Mammary epithelial cell (primary cell): ENCODE measurements around the gene RBCK1.

Source experiments
- CTCF ChIP-seq, 2 donors: IDR thresholded peaks in 1 of 2; conservative IDR thresholded peaks in 1 of 2; 2 replicates each; pipeline ENCODE4 v1.5.1; 2011 to 2012; ENCODE audit warnings: inconsistent platforms in 2 of 2, low read length in 2 of 2, mild to moderate bottlenecking in 2 of 2, control low read depth in 1 of 2, low read depth in 1 of 2; ENCODE audit not compliant: insufficient read depth in 1 of 2; ENCODE audit errors: extremely low read depth in 1 of 2
- EZH2 ChIP-seq: IDR thresholded peaks from 2 replicates; pipeline ENCODE4 v1.6.1; 2012; ENCODE audit warnings: low read length, inconsistent platforms, borderline replicate concordance

- TF ChIP-seq CTCF (conservative IDR thresholded peaks at IDR 0.05 in 1 of 2, IDR thresholded peaks at IDR 0.05 in 1 of 2; ENCODE audit: extremely low read depth in 1 of 2, insufficient read depth in 1 of 2, low read depth in 1 of 2, low read length in 2 of 2) (no peak), EZH2 (no peak)
Observed at GRCh38 chr20:472137-472846, 64.2 kb downstream of the RBCK1 start.
